Measurements from ENCODE around the gene OLFM1. TPM values are rescaled to one million over a fixed set of nuclear protein-coding genes. Genes with fewer than 3 reads are reported as not detected.
A peak's percentile ranks its signal among the peaks of the same experiment; 100 is the strongest.

The OLFM1 gene
- total RNA-seq, 2 experiments from 2014 or later, result not detected

- Mint-ChIP-seq H3K36me3 (ENCODE audit: low read depth) (no peaks in the 10 kb centered on the region), H3K27ac (no peak overlapping the region), H3K27me3 (peaks cover 32% of the 10 kb centered on the region), H3K4me3 (no peak overlapping the region), H3K9me3 (ENCODE audit: low read depth) (no peaks in the 10 kb centered on the region), H3K4me1 (no peaks in the 10 kb centered on the region)
- ChIA-PET CTCF (interaction anchor here (0.5 to 0.7 kb wide), 2 partner anchors 23 to 60 kb away, joined by 3 read pairs; no protein-coding TSS in a partner anchor), POLR2A (no interaction called here)
- ATAC-seq (no peak), DNase-seq (peak; percentile 46)
- intact Hi-C loops (cut with DNase I, micrococcal nuclease), result no loop called here
These were observed 11.1 kb downstream of the OLFM1 start for GRCh38 chr9:135098400-135099105.

DNA sequence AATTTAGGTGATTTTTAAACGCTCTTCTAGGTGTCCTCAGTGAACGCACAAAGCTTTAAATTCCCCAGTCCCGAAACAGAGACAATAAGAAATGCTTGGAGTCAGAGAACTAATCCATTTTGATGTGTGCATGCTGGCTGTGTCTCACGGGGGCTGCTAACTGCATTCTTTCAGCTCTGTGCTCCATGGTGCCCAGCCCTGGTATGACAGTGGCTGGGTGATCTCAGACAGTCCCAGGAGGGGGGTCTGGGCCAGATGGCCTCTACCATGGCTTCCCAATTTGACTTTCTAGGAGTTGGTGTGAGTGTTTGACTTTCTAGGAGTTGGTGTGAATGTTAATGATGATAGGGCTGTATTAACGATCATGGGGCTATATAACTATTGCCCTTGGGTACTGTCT is 12.1 kb downstream of the OLFM1 start:
- Mint-ChIP-seq H3K27me3 (peaks cover 34% of the 10 kb centered on the region), H3K4me1 (no peaks in the 10 kb centered on the region), H3K27ac (no peak overlapping the region), H3K9me3 (ENCODE audit: low read depth) (no peaks in the 10 kb centered on the region), H3K36me3 (ENCODE audit: low read depth) (no peaks in the 10 kb centered on the region), H3K4me3 (no peak overlapping the region)
- ATAC-seq (no peak), DNase-seq (no peak)
- CTCF ChIA-PET, result no interaction called here
- intact Hi-C loops (cut with DNase I, micrococcal nuclease), result no loop called here
- POLR2A ChIA-PET, result no interaction called here

DNA sequence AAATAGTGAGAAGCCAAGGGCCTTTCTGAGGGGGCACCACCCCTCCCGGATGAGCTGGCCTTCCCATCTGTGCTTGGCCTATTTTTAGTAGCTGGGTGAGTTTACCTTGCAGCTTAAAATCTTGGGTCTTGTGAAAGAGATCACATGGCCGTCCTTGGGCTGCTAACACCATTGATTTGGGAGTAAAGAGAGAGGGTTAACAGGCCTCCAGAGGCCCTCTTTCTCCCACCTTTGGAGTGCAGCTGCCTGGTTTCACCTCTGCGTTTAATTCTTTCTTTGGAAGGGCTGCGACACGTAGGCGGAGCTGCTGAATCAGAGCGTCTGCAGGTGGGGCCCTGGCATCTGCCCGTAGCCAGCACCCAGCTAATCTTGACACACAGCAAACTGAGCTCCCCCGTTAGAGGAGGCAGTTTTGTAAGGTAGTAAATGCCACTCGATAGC is 12.8 kb downstream of the OLFM1 start:
- Mint-ChIP-seq H3K4me1 (no peaks in the 10 kb centered on the region), H3K27ac (no peak overlapping the region), H3K27me3 (peaks cover 36% of the 10 kb centered on the region), H3K36me3 (ENCODE audit: low read depth) (no peaks in the 10 kb centered on the region), H3K9me3 (ENCODE audit: low read depth) (no peaks in the 10 kb centered on the region), H3K4me3 (no peak overlapping the region)
- no peak for ATAC-seq
- ChIA-PET POLR2A (no interaction called here), CTCF (interaction anchor here (0.6 kb wide), 1 partner anchor 188 kb away, joined by 3 read pairs; no protein-coding TSS in a partner anchor)
- DNase-seq, result no peak
- intact Hi-C loops (cut with DNase I, micrococcal nuclease), result no loop called here

GRCh38 chr9:135100725-135101410 is 13.4 kb downstream of the OLFM1 start:
- no peaks in the 10 kb centered on the region for H3K4me1 Mint-ChIP-seq
- ChIA-PET CTCF (interaction anchor here (0.6 kb wide), 1 partner anchor 189 kb away, joined by 3 read pairs; no protein-coding TSS in a partner anchor), POLR2A (no interaction called here)
- no peak overlapping the region for H3K4me3 Mint-ChIP-seq
- peaks cover 36% of the 10 kb centered on the region for H3K27me3 Mint-ChIP-seq
- no peak for ATAC-seq
- intact Hi-C loops (cut with DNase I, micrococcal nuclease), result no loop called here
- DNase-seq, result no peak
- H3K9me3 Mint-ChIP-seq (ENCODE audit: low read depth), result no peaks in the 10 kb centered on the region
- no peak overlapping the region for H3K27ac Mint-ChIP-seq
- H3K36me3 Mint-ChIP-seq (ENCODE audit: low read depth), result no peaks in the 10 kb centered on the region

DNA sequence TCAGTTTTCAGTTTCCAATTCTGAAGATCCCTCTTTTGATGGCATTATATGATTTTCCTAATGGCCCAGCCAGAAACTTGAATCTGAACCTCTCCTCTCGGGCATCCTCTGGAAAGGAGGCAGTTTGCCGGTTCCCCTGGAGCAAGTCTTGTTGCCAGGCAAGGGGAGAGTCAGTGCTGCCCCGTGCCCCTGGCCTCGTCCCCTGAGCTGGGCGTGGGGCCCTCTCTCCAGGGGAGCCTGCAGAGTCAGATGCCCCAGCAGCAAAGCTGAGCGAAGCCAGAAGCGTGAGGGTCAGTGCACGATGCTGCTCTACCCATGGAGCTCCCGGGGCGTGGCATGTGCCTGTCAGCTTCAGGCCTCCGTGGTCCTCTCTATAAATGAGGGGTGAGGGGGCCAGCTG is 14.0 kb downstream of the OLFM1 start:
- Mint-ChIP-seq H3K4me3 (no peak overlapping the region), H3K27ac (no peak overlapping the region), H3K27me3 (peaks cover 36% of the 10 kb centered on the region), H3K4me1 (no peaks in the 10 kb centered on the region), H3K36me3 (ENCODE audit: low read depth) (no peaks in the 10 kb centered on the region), H3K9me3 (ENCODE audit: low read depth) (no peaks in the 10 kb centered on the region)
- no peak for ATAC-seq
- intact Hi-C loops (cut with DNase I, micrococcal nuclease), result no loop called here
- DNase-seq, result no peak
- CTCF ChIA-PET, result no interaction called here
- POLR2A ChIA-PET, result no interaction called here

DNA sequence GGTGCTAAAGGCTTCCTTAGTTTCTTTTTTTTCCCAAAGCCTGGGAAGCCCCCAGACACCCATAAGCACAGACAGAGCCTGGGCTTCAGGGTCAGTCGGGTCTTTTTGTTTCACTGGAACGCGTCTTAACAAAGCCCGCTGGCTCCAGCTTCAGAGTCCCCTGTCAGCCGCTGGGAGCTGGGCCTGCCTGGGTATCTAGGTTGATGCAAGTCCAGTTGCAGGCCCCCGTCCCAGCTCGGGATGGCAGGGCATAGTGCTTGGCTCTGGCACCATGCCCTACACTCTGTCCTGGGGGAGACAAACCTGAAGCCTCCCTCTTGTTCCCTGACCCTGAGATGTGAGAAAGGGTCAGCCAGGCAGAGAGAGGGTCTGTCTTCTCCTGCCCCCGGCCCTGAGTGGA is 14.5 kb downstream of the OLFM1 start:
- Mint-ChIP-seq H3K4me3 (no peak overlapping the region), H3K27me3 (peaks cover 34% of the 10 kb centered on the region), H3K9me3 (ENCODE audit: low read depth) (no peaks in the 10 kb centered on the region), H3K4me1 (no peaks in the 10 kb centered on the region), H3K36me3 (ENCODE audit: low read depth) (no peaks in the 10 kb centered on the region), H3K27ac (no peak overlapping the region)
- CTCF ChIA-PET, result interaction anchor here (1.1 kb wide), 1 partner anchor 684 kb away, joined by 3 read pairs; no protein-coding TSS in a partner anchor
- intact Hi-C loops (cut with DNase I, micrococcal nuclease), result no loop called here
- POLR2A ChIA-PET, result no interaction called here
- DNase-seq, result no peak
- no peak for ATAC-seq

GRCh38 chr9:135102331-135102730 is 14.9 kb downstream of the OLFM1 start:
- Mint-ChIP-seq H3K27ac (no peak overlapping the region), H3K27me3 (peaks cover 33% of the 10 kb centered on the region), H3K4me3 (no peak overlapping the region), H3K36me3 (ENCODE audit: low read depth) (no peaks in the 10 kb centered on the region), H3K9me3 (ENCODE audit: low read depth) (no peaks in the 10 kb centered on the region), H3K4me1 (no peaks in the 10 kb centered on the region)
- ChIA-PET POLR2A (no interaction called here), CTCF (interaction anchor here (1.1 kb wide), 1 partner anchor 684 kb away, joined by 3 read pairs; no protein-coding TSS in a partner anchor)
- ATAC-seq, result no peak
- DNase-seq, result no peak
- intact Hi-C loops (cut with DNase I, micrococcal nuclease), result no loop called here

GRCh38 chr9:135103001-135103446 is 15.6 kb downstream of the OLFM1 start:
- CTCF ChIA-PET, result interaction anchor here (0.6 to 1.1 kb wide), 2 partner anchors 368 to 683 kb away, joined by 3 to 4 read pairs; no protein-coding TSS in a partner anchor
- H3K4me3 Mint-ChIP-seq, result no peak overlapping the region
- POLR2A ChIA-PET, result no interaction called here
- no peak for ATAC-seq
- H3K27ac Mint-ChIP-seq, result no peak overlapping the region
- intact Hi-C loops (cut with DNase I, micrococcal nuclease), result no loop called here
- H3K4me1 Mint-ChIP-seq, result no peaks in the 10 kb centered on the region
- H3K27me3 Mint-ChIP-seq, result peaks cover 30% of the 10 kb centered on the region
- H3K9me3 Mint-ChIP-seq (ENCODE audit: low read depth), result no peaks in the 10 kb centered on the region
- no peaks in the 10 kb centered on the region for H3K36me3 Mint-ChIP-seq (ENCODE audit: low read depth)
- DNase-seq, result no peak

GRCh38 chr9:135103931-135104639 is 16.6 kb downstream of the OLFM1 start:
- no peak for ATAC-seq
- Mint-ChIP-seq H3K27me3 (peaks cover 28% of the 10 kb centered on the region), H3K9me3 (ENCODE audit: low read depth) (no peaks in the 10 kb centered on the region), H3K27ac (no peak overlapping the region), H3K4me1 (no peaks in the 10 kb centered on the region), H3K36me3 (ENCODE audit: low read depth) (no peaks in the 10 kb centered on the region), H3K4me3 (no peak overlapping the region)
- CTCF ChIA-PET, result no interaction called here
- POLR2A ChIA-PET, result no interaction called here
- intact Hi-C loops (cut with DNase I, micrococcal nuclease), result no loop called here
- no peak for DNase-seq

- ATAC-seq (no peak), DNase-seq (no peak)
- Mint-ChIP-seq H3K4me3 (no peak overlapping the region), H3K9me3 (ENCODE audit: low read depth) (no peaks in the 10 kb centered on the region), H3K36me3 (ENCODE audit: low read depth) (no peaks in the 10 kb centered on the region), H3K27ac (no peak overlapping the region), H3K27me3 (peaks cover 27% of the 10 kb centered on the region), H3K4me1 (no peaks in the 10 kb centered on the region)
- intact Hi-C loops (cut with DNase I, micrococcal nuclease), result no loop called here
- POLR2A ChIA-PET, result no interaction called here
- CTCF ChIA-PET, result no interaction called here
These were observed 17.3 kb downstream of the OLFM1 start for GRCh38 chr9:135104761-135105160.

DNA sequence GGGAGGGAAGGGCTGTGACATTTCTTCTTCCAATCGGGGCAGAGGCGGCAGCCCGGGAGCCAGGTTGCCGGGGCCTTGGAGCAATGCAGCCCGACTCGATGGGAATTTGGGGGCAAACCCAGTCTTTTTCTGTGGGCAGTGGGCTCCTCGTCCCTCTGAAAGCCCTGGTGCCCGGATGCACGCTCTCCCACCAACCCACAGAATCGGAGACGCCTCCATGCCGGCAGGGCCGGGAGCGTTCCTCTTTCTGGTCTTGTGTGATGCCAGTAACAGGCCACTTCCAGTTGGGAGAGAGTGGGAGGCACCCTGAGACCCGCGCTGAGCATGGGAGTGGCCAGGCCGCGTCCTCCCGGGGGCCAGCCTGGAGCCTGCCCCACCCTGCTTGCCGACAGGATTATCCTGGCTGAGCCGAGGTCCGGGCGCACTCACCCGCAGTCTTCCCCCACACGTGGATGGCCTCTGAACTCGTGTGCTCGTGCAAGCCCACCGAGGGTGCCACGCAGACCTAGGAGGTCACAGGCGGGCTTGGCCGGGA is 17.8 kb downstream of the OLFM1 start:
- CTCF ChIA-PET, result no interaction called here
- peaks cover 26% of the 10 kb centered on the region for H3K27me3 Mint-ChIP-seq
- intact Hi-C loops (cut with DNase I, micrococcal nuclease), result no loop called here

More for the DNA sequence above, 17.8 kb downstream of the OLFM1 start:
- H3K27ac Mint-ChIP-seq, result no peak overlapping the region
- DNase-seq, result no peak
- H3K9me3 Mint-ChIP-seq (ENCODE audit: low read depth), result no peaks in the 10 kb centered on the region
- no peak overlapping the region for H3K4me3 Mint-ChIP-seq
- H3K36me3 Mint-ChIP-seq (ENCODE audit: low read depth), result no peaks in the 10 kb centered on the region
- no peaks in the 10 kb centered on the region for H3K4me1 Mint-ChIP-seq
- no peak for ATAC-seq
- POLR2A ChIA-PET, result no interaction called here
